ENCODE results near the gene CLCN3. TPM values are rescaled to one million over a fixed set of nuclear protein-coding genes. Genes with fewer than 3 reads are reported as not detected.

CLCN3 gene
- total RNA-seq, 1 donor from 2014 or later = 45.9 TPM

DNA sequence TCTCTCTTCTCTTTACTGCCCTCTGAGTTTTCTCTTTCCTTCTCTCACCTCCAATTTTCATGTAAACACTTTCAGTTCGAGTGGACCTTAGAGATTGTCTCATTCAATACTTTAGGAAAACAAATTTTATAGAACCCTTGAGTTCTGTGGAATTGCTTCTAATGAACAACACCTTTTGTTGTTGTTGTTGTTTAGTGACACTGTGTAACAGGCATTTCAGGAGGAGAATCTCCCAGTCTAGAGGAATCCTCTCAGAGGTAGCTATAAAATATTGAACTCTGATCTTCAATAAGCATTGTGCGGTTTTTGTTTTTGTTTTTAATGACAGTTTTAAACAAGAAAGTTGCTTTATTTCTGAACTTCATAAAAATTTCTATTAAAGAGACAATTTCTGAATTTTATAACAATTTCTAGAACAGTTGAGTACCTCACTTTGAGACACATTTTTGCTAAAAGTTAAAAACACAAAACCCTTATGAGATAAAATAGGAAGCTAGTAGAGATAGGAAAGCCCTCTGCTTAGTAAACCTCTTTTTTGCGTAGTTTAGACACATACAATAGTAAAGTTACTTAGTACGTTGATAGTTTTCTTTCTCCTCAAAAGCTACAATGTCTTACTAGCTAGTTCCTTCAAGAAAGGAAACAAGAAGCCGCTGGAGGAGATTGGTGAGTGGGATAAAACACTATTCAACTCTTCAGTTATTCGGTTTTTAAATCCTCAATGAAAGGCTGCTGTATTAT lies 38.8 kb downstream of the CLCN3 start:
- DNase-seq (ENCODE audit: extremely low spot score, unreplicated experiment) = no peak
- Mint-ChIP-seq H3K4me1 (ENCODE audit: unreplicated experiment) (peaks cover 25% of the 10 kb centered on the region), H3K9me3 (no peaks in the 10 kb centered on the region), H3K27ac (peak overlapping the region; percentile 96), H3K27me3 (no peaks in the 10 kb centered on the region), H3K36me3 (peaks cover 5% of the 10 kb centered on the region), H3K4me3 (no peak overlapping the region)
- TF ChIP-seq, protein P1, sequence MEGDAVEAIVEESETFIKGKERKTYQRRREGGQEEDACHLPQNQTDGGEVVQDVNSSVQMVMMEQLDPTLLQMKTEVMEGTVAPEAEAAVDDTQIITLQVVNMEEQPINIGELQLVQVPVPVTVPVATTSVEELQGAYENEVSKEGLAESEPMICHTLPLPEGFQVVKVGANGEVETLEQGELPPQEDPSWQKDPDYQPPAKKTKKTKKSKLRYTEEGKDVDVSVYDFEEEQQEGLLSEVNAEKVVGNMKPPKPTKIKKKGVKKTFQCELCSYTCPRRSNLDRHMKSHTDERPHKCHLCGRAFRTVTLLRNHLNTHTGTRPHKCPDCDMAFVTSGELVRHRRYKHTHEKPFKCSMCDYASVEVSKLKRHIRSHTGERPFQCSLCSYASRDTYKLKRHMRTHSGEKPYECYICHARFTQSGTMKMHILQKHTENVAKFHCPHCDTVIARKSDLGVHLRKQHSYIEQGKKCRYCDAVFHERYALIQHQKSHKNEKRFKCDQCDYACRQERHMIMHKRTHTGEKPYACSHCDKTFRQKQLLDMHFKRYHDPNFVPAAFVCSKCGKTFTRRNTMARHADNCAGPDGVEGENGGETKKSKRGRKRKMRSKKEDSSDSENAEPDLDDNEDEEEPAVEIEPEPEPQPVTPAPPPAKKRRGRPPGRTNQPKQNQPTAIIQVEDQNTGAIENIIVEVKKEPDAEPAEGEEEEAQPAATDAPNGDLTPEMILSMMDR (conservative IDR thresholded peaks at IDR 0.05) = no peak

DNA sequence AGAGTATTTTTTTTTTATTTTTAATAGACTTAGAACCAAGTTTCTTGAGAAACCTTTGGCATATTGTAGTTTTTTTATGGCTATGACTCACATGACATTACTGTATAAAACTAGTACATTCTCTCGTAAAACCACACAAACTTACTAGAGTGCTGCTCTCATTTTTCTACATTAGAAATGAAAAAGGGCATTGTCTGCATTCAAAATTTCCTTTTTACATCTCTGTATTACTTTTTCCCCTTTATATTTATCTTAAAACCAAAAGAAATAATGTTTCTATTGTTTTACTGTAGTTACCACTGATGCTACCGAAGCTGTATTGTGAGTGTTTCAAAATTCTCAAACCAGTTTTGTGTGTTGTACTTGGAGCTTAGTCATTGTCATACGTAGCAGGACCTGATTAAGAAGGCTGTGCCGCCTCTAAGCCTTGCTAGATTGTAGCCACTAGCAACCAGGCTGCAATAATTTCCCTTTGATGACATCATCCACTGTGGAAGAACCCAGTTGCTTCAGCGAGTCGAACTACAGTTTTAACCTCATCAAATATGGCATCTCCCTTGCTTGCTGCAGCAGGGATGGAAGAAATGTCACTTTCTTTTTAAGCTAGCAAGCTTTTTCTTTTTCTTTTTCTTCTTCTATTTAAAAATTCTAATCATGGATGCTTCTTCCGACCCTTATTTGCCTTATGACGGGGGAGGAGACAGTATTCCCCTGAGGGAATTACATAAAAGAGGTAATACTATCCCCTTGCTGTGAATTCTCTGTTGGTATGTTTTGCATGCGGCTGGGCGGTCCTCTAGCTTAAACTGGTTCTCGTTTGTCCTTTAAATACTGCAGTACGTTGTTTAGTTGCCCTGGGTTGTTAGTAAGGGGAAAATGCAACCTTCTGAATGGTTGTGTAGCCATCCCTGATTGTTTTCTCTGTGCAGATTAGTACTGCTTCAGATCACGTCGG lies 39.6 kb downstream of the CLCN3 start:
- H3K4me3 Mint-ChIP-seq = peak overlapping the region; percentile 96
- no peaks in the 10 kb centered on the region for H3K27me3 Mint-ChIP-seq
- DNase-seq (ENCODE audit: extremely low spot score, unreplicated experiment) = peak; percentile 73
- H3K9me3 Mint-ChIP-seq = no peaks in the 10 kb centered on the region
- peak overlapping the region; percentile 96 for H3K27ac Mint-ChIP-seq
- H3K4me1 Mint-ChIP-seq (ENCODE audit: unreplicated experiment) = peaks cover 34% of the 10 kb centered on the region
- TF ChIP-seq, protein P1 (conservative IDR thresholded peaks at IDR 0.05) = no peak
- peaks cover 5% of the 10 kb centered on the region for H3K36me3 Mint-ChIP-seq

DNA sequence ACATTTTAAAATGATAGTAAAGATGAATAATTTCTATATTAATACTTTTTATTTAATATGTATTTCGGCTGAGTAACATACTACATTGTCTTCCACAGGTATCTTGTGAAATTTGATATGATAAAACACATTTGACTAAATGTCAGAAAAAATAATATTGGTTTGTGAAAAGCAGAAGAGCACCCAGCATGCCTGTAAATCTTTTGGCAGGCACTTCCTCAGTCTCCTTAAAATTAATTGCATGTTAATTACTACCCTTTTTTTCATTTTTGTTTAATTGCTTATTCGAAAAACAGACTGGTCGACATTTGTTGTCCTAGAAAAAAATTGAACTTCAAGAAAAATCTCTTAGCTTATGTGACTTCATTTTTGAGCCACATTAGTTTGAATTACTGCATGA lies 40.6 kb downstream of the CLCN3 start:
- H3K4me3 Mint-ChIP-seq = peak overlapping the region; percentile 96
- peaks cover 40% of the 10 kb centered on the region for H3K4me1 Mint-ChIP-seq (ENCODE audit: unreplicated experiment)

DNA sequence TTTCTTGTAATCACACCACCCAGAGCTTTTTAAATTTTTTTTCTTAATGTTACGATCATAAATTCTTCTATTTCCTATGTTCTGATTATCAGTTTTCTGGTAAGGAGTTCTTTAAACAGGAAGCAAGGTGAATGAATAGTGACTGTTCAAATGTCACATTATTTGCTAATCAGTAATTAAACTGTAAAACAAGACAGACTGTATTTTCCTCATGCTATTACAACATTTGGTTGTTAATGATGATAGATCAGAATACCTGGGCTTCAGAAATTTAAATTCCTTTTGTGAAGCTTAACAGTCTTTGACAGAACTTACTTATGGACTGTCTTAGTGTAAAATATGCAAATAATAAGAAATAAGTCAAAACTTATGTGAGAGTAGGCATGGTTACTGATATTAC lies 41.4 kb downstream of the CLCN3 start:
- peak overlapping the region; percentile 79 for H3K4me3 Mint-ChIP-seq
- H3K4me1 Mint-ChIP-seq (ENCODE audit: unreplicated experiment) = peaks cover 37% of the 10 kb centered on the region
- TF ChIP-seq, protein P1 (conservative IDR thresholded peaks at IDR 0.05) = no peak
- peak overlapping the region; percentile 85 for H3K27ac Mint-ChIP-seq
- H3K36me3 Mint-ChIP-seq = peaks cover 15% of the 10 kb centered on the region
- H3K9me3 Mint-ChIP-seq = no peaks in the 10 kb centered on the region
- no peak for DNase-seq (ENCODE audit: extremely low spot score, unreplicated experiment)
- no peaks in the 10 kb centered on the region for H3K27me3 Mint-ChIP-seq

More for the DNA sequence above, 40.6 kb downstream of the CLCN3 start:
- H3K27me3 Mint-ChIP-seq = no peaks in the 10 kb centered on the region
- no peaks in the 10 kb centered on the region for H3K9me3 Mint-ChIP-seq
- no peak for DNase-seq (ENCODE audit: extremely low spot score, unreplicated experiment)
- H3K36me3 Mint-ChIP-seq = peaks cover 10% of the 10 kb centered on the region
- peak overlapping the region; percentile 96 for H3K27ac Mint-ChIP-seq
- TF ChIP-seq, protein P1 (conservative IDR thresholded peaks at IDR 0.05) = no peak

DNA sequence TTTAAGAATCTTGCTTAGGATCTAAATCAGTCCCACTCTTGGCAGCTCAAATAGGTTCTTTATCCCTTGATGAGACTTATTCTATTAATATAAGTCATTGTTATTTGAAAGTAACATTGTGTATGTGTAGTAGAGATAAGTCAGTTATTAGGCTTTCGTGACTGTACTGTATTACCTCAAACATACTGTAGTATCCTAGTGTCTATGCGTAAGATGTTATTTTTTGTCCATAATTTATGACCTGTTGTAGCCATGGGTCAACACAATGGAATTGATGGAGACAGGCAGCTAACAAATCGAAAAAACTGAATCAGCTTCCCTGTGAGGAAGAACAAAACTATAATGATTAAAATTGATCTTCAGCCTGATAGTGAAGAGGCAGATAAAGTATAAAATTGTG lies 41.8 kb downstream of the CLCN3 start:
- Mint-ChIP-seq H3K27ac (peak overlapping the region; percentile 13), H3K4me3 (peak overlapping the region; percentile 37), H3K4me1 (ENCODE audit: unreplicated experiment) (peaks cover 37% of the 10 kb centered on the region), H3K27me3 (no peaks in the 10 kb centered on the region), H3K36me3 (peaks cover 15% of the 10 kb centered on the region), H3K9me3 (no peaks in the 10 kb centered on the region)
- TF ChIP-seq, protein P1 (conservative IDR thresholded peaks at IDR 0.05) = no peak
- no peak for DNase-seq (ENCODE audit: extremely low spot score, unreplicated experiment)

Measured in type B pancreatic cell (in vitro differentiated cells).